ENCODE measurements around the gene DNAH6.
"Not testable (repeated sequence)": the region's sequence is repeated elsewhere in the genome, so short reads cannot be mapped to it uniquely, and the experiment has no call there.

DNAH6 gene

GRCh38 chr2:84844141-84844540, 327.8 kb downstream of the DNAH6 start:
- no peak for DNase-seq (ENCODE audit: low spot score)

DNA sequence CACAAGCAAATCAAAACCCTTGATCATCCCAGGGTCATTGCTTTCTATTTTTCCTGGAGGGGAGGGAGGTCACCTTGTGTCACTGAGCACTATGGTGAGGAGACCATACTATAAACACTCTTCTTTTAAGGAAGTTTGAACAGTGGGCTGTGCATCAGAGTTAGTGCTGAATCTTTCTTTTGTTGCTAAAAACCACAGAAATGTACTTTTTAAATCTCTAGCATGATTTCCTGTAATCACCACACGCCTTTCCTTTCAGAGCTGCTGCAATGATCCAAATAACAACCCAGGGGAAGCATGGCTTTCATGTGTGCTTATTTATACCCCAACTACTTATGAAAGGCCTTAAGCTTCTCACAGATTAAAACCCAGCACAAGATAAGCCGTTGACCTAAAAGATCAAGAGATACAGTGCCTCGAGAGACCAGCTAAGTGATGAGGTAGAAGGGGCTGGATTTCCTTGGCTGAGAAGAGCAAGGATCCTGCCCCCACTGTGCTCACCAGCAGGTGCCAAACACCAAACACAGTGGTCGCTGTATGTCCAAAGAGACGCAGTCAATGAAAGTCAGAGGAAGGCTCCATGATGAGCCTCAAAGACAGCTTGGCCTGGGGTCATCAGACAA, 329.9 kb downstream of the DNAH6 start:
- no peak for DNase-seq (ENCODE audit: low spot score)

DNA sequence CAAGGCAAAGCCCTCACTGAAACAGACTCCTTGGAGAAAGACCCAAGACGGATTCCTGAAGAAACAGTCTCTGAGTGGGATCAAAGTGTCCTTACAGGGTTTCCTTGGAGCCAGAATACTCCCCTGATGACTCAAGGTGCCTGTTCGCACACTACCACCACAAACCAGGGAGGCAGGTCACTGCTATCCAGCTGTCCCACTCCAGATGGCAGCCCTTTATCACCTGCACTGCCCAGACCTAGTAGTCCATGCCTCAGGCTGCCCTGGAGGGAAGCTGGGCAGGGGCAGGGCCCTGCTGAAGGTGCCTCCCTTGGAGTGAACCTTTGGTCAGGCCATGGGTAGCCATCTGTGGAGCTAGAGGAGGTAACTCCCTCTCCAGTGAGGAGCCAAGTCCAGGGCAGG, 330.4 kb downstream of the DNAH6 start:
- DNase-seq (ENCODE audit: low spot score): no peak

DNA sequence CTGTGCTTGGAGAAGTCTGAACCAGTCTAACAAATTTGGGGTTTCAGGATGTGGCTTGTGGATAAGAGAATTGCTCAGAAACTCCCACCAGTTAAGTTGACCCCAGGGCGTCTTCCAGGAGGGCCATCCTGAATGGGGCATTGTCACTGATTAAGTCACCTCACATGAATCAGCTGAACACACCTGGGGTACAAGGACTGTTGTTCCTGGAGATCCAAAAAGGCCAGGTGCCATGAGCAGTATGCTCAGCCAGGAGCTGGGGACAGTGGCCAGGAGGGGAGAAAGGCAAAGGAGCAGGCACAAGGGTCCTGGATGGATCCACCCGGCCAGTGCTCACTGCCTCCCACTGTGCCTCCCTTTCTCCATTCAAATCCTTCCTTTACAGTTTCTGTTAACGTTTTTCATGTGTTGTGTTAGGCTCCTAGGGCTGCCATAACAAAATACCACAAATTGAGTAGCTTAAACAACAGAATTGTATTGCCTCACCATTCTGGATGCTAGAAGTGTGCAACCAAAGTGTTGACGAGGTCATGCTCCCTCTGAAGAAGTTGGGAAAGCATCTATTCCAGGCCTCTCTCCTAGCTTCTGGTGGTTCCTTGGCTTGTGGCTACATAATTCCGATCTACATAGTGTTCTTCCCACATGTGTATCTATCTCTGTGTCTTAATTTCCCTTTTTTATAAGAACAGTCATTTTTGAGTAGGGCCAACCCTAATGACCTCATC, 331.2 kb downstream of the DNAH6 start:
- DNase-seq (ENCODE audit: low spot score): no peak

DNA sequence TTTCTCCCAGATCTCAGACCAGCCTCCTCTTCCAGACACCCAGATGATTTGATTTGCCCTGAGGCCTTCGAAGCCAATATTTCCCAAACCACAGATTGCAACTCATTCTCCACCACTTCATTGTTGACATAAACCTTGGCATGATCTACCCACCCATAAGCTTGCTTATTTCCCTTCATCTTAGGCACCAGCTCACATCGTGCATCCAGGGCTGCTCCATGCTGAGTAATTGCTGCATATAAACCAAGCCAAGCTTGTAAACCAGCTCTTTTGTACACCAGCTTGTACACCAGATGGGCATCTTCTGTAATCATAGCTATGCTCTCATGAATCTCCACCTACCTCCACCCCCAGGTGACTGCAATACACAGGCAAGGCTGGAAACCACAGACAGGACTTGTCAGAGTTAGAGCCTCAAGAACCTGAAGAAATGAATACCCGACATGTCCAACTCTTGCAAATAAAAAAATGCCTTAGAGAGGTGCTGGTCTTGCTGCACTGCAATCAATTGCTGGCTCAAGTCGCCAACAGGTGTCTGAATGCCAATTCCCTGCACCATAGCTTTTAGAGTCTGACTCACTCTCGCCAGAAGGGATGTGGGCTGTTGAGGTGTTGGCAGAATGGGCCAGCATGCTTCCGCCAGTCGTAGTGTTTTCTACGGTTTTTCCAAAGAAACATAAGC, 333.1 kb downstream of the DNAH6 start:
- DNase-seq (ENCODE audit: low spot score): no peak

DNA sequence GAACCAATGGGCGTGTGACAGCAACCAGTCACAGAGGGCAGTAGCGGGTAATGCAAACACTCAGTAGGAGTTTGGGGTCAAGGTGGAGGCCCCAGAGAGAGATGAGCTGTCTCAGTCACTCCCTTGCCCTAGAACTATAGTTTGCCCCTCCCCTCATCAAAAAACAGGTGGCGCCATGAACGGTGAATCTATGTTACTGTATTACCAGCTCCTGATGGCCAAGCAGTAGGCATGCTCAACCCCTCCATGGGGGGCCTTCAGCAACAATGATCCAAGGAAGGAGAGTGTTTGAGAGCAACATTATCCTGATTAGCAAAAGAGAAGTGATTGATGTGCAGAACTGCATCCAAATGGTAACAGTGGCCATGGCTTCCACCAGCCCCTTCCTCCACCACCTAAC, 334.2 kb downstream of the DNAH6 start:
- no peak for DNase-seq (ENCODE audit: low spot score)

DNA sequence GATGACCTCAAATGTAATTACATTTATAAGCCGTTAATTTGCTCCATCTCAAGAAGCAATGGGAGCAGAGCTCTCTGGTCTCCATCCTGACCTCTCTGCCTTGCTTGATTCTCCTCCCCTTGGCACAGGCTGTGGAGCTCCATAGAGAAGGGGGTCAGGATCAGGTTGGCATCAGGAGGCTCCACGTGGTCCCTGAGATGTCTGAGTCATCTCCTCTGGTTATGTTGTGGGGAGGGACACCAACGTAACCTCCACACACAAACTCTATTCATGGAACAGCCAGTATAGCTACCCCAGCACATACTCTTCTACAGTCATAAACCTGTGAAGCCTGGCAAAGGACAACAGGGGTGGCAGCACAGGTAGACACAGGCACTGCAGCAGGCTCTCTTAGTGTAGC, 335.6 kb downstream of the DNAH6 start:
- DNase-seq (ENCODE audit: low spot score): no peak

DNA sequence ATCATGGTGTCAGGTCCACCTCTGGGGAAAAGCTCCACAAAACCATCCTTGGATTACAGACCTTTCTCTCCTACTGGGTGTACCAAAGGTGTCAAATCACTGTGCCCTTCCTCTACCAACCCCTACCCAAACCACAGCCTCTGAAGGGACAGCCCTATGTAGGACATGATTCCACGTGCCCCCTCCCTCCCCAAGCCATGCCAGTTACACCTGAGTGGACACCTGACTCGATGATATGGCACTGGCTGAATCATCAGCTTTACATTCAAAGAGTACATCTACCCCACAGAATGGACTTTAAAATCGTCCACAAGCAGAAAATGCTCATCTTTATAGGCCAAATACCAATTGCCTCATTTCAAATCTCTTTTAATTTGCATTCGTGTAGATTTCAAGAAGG, 338.6 kb downstream of the DNAH6 start:
- no peak for DNase-seq (ENCODE audit: low spot score)

DNA sequence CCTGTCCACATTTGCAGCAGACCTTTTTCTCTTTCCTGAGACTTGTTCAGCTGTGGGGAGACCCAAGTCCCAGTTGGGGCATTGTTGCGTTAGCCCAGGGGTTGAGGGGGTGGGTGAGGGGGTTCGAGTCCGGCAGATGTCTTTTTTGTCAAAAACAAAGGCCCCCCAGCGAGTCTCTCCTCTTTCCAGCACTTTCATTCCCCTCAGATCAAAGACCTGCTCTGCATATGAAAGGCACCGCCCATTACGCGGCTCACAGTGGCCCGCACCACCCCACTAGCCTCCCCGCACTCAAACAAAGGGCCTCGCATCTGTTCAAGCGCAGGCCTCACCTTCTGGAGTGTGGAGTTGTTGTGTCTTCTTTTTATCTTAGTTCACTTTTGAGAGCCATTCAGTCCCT, 339.4 kb downstream of the DNAH6 start:
- DNase-seq (ENCODE audit: low spot score): no peak

GRCh38 chr2:84856787-84857186, 340.5 kb downstream of the DNAH6 start:
- DNase-seq (ENCODE audit: low spot score): no peak

- no peak for DNase-seq (ENCODE audit: low spot score)
These were observed 341.3 kb downstream of the DNAH6 start for GRCh38 chr2:84857566-84857965.

GRCh38 chr2:84858123-84858522, 341.8 kb downstream of the DNAH6 start:
- DNase-seq (ENCODE audit: low spot score): no peak

GRCh38 chr2:84858937-84859336, 342.6 kb downstream of the DNAH6 start:
- no peak for DNase-seq (ENCODE audit: low spot score)

DNA sequence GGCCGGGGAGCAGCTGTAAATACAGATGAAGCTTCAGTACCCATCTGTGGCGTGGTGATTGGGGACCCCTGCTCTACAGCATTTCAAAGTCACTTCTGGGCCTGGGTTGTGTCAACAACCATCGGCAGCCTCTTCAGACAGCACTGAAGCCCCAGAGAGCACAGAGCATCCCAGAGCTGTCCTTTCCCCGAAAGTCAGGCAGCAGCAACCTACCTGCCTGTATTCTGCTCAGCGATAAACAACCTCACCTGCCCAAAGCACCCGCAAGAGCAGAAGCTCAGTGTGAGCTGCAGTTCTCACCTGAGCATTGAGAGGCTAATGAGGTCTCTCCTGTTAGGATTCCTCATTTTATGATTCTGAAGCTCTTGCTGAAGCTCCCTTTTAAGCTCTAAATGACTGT, 345.2 kb downstream of the DNAH6 start:
- no peak for DNase-seq (ENCODE audit: low spot score)

- no peak for DNase-seq (ENCODE audit: low spot score)
These were observed 345.7 kb downstream of the DNAH6 start for GRCh38 chr2:84862006-84862405.

GRCh38 chr2:84865181-84865783, 349.0 kb downstream of the DNAH6 start:
- no peak for DNase-seq (ENCODE audit: low spot score)

DNA sequence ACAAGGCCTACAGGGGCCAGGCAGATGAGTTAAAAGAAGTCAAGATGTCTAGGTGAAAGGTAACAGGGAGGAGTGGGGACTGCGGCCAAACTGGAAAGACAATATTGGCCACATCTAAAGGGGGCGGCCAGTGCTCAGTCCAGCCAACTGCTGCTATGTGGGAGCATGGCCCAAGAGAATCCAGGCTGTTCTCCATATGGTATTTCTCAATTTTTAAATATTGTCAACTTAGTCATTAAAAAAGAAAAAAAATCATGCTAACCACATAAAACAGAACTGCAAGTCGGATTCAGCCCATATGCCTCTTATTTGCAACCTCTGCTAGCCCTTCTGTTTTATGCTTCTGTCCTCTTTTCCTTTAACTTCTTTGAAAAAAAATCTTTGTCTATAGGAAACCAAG, 349.8 kb downstream of the DNAH6 start:
- DNase-seq (ENCODE audit: low spot score): no peak

DNA sequence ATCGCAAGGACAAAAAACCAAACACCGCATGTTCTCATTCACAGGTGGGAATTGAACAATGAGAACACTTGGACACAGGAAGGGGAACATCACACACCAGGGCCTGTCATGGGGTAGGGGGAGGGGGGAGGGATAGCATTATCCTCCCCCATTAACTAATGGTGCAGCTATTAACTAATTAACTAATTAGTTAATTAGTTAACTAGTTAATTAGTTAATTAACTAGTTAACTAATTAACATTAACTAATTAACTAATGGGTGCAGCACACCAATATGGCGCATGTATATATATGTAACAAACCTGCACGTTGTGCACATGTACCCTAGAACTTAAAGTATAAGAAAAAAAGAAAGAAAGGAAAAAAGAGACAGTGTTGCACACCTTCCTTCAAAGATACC, 352.0 kb downstream of the DNAH6 start:
- DNase-seq (ENCODE audit: low spot score): not testable (repeated sequence)

Measured in hematopoietic multipotent progenitor cell treated with erythropoietin and hydrocortisone succinate and interleukin-3 and kit ligand, for 15 days (in vitro differentiated cells).